T-helper 1 cell treated with Interleukin-12 subunit alpha and Interleukin-12 subunit beta and Interleukin-4 antibody, amounts not matched to agents 30 ng/mL and 1 ng/mL, for 36 hours (primary cell): ENCODE measurements around the gene RAP1A. TPM values are rescaled to one million over a fixed set of nuclear protein-coding genes. Genes with fewer than 3 reads are reported as not detected.
"Not testable (repeated sequence)": the region's sequence is repeated elsewhere in the genome, so short reads cannot be mapped to it uniquely, and the experiment has no call there.

Experiments used
- intact Hi-C: fragments of 100-400 bp; cut with micrococcal nuclease; formaldehyde crosslinking; loops from one replicate; pipeline ENCODE4 v1.15.1; 2024
- total RNA-seq: library from RNA; stranded (reverse); gene quantifications from 2 replicates; pipeline ENCODE4 v1.2.3, GENCODE V29; 2022

Gene RAP1A
- total RNA-seq, 1 donor from 2014 or later, result 242 TPM

- intact Hi-C loops, result loop anchor here (2.0 to 10.0 kb wide), 3 partner anchors 14 to 480 kb away; partner anchors contain the start of genes CEPT1 and DRAM2
Observed at GRCh38 chr1:111624382-111624781, 4.8 kb downstream of the RAP1A start.

DNA sequence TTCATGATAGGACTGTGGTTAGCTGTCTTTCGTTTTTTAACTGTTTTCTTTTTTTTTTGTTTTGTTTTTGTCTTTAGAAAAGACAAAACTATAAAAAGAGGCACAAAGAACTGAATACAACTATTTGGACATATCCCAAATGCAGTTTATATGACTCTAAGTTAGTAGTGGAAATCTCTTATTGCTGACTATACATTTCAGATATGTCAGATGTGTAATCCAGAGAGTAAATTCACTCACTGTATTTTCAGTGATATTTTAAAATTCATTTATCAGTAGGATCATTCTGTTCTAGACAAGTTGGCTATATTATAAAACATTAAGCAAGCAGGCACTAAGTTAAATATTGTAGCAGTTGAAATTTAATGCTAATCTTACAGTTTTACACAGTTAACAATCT, 5.7 kb downstream of the RAP1A start:
- intact Hi-C loops, result loop anchor here (2.0 to 10.0 kb wide), 2 partner anchors 14 to 480 kb away; partner anchors contain the start of genes CEPT1 and DRAM2

- intact Hi-C loops, result loop anchor here (10.0 kb wide), 1 partner anchor 483 kb away; the partner anchor contains the start of genes CEPT1 and DRAM2
Observed at GRCh38 chr1:111628153-111628552, 8.6 kb downstream of the RAP1A start.

- intact Hi-C loops, result loop anchor here (10.0 kb wide), 1 partner anchor 485 kb away; the partner anchor contains the start of genes CEPT1 and DRAM2
Observed at GRCh38 chr1:111629190-111629954, 9.8 kb downstream of the RAP1A start.

DNA sequence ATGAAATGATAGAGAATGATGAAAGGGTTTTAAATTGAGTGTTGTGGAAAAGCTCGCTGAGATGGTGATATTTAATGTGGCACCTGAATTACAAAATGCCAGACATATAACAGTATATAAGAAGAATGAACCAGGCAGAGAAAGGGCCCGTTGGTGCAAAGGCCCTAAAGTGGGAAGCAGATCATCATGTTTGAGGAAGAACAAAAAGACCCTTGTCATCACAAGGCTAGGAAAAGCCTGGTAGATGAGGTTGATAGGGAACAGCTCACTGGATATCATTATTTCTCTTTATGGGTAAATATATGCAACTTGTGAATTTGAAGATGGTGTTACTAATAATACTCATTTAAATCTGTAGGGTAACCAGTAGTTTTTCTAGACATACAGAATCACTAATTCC, 11.0 kb downstream of the RAP1A start:
- intact Hi-C loops, result loop anchor here (1.0 kb wide), 1 partner anchor 9 kb away; no protein-coding TSS in a partner anchor

DNA sequence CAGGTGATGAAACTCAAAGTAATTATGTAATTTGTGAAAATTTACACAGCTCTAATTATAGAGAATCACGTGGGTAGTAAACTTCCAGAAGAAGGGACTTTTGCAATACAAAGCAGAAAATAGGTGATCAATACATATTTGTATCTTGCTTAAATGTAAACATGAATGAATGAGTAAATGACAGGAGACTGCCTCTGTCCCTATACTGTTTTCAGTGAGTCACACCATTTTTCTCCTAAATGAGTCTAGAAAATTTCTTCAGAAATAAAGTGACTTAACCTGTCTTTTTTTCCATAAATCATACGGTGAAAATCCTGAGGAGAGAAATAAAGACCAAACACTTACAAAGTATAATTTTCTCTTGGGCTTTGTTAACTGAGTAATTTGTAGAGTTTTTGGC, 11.9 kb downstream of the RAP1A start:
- intact Hi-C loops, result loop anchor here (1.0 kb wide), 1 partner anchor 9 kb away; no protein-coding TSS in a partner anchor

- intact Hi-C loops, result not testable (repeated sequence)
Observed at GRCh38 chr1:111632771-111633170, 13.2 kb downstream of the RAP1A start.

- intact Hi-C loops, result no loop called here
Observed at GRCh38 chr1:111633736-111634247, 14.2 kb downstream of the RAP1A start.

GRCh38 chr1:111635324-111636009, 15.9 kb downstream of the RAP1A start:
- intact Hi-C loops, result no loop called here

DNA sequence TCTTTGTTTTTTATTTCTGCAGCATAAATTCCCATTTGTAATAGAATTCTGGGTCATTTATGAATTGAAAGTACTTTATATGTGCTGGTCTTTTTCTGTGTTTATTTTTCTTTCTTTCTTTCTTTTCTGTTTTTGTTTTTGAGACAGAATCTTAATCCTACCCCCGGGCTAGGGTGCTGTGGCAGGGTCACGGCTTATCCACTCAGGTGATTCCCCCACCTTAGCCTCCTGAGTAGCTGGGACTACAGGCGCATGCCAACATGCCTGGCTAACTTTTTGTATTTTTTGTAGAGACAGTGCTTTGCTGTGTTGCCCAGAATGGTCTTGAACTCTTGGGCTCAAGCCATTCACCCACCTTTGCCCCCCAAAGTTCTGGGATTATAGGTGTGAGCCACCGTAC, 18.7 kb downstream of the RAP1A start:
- intact Hi-C loops, result loop anchor here (2.0 kb wide), 1 partner anchor 14 kb away; no protein-coding TSS in a partner anchor

- intact Hi-C loops, result loop anchor here (1.0 to 2.0 kb wide), 2 partner anchors 9 to 15 kb away; no protein-coding TSS in a partner anchor
Observed at GRCh38 chr1:111639602-111640198, 20.1 kb downstream of the RAP1A start.

- intact Hi-C loops, result no loop called here
Observed at GRCh38 chr1:111643097-111643496, 23.5 kb downstream of the RAP1A start.

GRCh38 chr1:111643696-111644095, 24.1 kb downstream of the RAP1A start:
- intact Hi-C loops, result no loop called here

DNA sequence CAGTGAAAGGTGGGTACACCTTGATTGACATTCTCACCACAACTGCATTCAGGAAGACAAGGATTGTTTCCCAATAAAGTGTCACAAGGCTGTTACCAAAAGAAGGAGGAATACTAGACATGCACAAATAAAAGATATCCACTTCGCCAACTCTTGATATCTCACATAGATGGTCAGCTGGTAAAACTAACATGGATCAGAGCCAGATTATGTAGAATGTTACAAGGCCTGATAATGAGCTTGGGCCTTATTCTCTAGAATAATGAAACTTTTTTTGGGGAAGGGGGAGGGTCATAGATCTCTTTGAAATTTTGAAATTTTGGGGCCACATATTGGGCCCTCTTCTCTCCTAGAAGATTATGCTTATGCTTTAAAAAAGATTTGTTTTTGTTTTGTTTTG, 24.9 kb downstream of the RAP1A start:
- intact Hi-C loops, result no loop called here

DNA sequence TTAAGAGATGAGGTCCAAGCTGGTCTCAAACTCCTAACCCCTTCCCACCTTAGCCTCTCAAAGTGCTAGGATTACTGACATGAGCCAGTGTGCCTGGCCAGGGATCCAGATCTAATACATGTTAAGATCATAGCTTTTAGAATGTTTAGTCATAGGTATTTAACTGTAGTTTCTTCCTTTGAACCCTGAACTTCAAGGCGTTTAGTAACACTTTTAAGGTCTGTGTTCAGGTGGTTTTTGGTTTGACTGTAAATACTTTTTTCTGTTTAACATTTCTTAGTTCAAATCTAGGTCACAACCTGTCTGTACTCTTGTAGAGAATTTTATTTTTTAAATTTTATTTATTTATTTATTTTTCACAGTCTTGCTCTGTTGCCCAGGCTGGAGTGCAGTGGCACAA, 28.1 kb downstream of the RAP1A start:
- intact Hi-C loops, result no loop called here

DNA sequence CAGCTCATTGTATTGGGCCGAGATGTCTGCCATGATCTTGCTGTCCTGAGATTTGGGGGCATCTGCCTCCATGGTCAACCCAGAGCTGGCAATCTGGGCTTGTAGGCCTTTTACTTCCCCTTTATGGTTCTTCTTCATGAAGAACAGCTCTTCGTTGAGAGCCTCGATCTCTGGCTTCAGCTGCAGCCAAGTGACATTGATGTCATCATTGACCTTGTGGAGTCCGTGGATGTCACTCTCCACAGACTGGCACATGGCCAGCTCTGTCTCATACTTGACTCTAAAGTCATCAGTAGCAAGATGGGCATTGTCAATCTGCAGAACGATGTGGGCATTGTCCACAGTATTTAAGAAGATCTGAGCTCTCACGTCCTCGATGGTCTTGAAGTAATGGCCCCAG, 29.2 kb downstream of the RAP1A start:
- intact Hi-C loops, result no loop called here

DNA sequence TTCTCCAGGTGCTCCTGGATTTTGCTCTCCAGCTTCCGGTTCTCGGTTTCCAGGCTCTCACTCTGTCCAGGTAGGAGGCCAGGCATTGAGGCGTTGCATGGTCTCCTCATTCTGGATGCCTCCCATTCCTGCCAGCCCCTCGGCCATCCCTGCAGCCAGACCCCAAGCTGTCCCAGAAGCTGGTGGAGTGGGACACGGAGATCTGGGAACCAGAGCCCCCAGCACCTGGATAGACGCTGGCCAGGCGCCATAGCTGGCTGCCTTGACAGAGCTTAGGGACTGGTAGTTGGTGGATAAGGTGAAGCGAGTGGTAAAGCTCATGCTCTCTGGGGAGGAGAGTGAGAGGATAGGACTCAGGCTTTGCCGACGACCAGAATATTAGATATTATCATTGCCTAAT, 29.6 kb downstream of the RAP1A start:
- intact Hi-C loops, result no loop called here

DNA sequence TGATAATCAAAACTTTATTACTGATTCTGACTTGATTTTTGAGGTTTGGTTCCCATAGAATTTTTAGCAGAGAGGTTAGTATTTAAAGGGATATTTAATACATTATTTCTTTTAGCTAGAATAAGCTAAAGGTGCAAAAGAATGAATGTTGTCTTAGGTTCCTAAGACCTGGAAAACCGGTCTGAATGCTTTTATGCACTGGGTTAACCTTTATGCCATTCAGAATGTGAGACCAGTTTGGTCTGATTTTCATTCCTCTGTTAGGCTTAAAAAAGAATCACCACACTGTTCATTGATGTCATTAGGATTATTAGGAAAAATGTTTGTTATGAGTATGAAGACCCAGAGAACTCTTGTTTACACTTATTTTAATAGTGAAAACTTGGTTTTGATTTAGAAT, 30.1 kb downstream of the RAP1A start:
- intact Hi-C loops, result no loop called here

- intact Hi-C loops, result no loop called here
Observed at GRCh38 chr1:111653709-111654108, 34.1 kb downstream of the RAP1A start.

- intact Hi-C loops, result loop anchor here (5.0 kb wide), 1 partner anchor 57 kb away; no protein-coding TSS in a partner anchor
Observed at GRCh38 chr1:111654839-111655238, 35.2 kb downstream of the RAP1A start.
